Tibial nerve (tissue), 4 donors: ENCODE measurements around the gene TET2.

Source experiments
- CTCF ChIP-seq, 5 experiments: fragments of 200-600 bp in 3 of 5; fragments of 450-650 bp in 2 of 5; sonication (generic) in 3 of 5; IDR thresholded peaks; one replicate each; pipeline ENCODE4 v1.5.1; 2016 to 2019; ENCODE audit warnings: antibody characterized with exemption in 5 of 5, mild to moderate bottlenecking in 3 of 5, moderate library complexity in 2 of 5
- EP300 ChIP-seq, 2 donors: sonication (generic); formaldehyde crosslinking; IDR thresholded peaks; one replicate each; pipeline ENCODE4 v1.6.1; 2017; ENCODE audit warnings: antibody characterized with exemption in 2 of 2, mild to moderate bottlenecking in 1 of 2
- POLR2A ChIP-seq, 2 donors: fragments of 450-650 bp; IDR thresholded peaks; one replicate each; pipeline ENCODE4 v1.6.1; 2017; ENCODE audit warnings: antibody characterized with exemption in 2 of 2, mild to moderate bottlenecking in 2 of 2, moderate library complexity in 2 of 2

GRCh38 chr4:105198541-105198940 lies 51.9 kb downstream of the TET2 start:
- TF ChIP-seq CTCF (IDR thresholded peaks at IDR 0.05) (no peak), POLR2A (IDR thresholded peaks at IDR 0.05) (no peak), EP300 (IDR thresholded peaks at IDR 0.05) (no peak)
